SW 1271 (cell line): ENCODE measurements around the gene CFAP45.

Experiments used
- DNase-seq, 2 experiments: peaks; one replicate each; lab custom pipeline; 2025; lab: John Stamatoyannopoulos, UW

The CFAP45 gene

DNA sequence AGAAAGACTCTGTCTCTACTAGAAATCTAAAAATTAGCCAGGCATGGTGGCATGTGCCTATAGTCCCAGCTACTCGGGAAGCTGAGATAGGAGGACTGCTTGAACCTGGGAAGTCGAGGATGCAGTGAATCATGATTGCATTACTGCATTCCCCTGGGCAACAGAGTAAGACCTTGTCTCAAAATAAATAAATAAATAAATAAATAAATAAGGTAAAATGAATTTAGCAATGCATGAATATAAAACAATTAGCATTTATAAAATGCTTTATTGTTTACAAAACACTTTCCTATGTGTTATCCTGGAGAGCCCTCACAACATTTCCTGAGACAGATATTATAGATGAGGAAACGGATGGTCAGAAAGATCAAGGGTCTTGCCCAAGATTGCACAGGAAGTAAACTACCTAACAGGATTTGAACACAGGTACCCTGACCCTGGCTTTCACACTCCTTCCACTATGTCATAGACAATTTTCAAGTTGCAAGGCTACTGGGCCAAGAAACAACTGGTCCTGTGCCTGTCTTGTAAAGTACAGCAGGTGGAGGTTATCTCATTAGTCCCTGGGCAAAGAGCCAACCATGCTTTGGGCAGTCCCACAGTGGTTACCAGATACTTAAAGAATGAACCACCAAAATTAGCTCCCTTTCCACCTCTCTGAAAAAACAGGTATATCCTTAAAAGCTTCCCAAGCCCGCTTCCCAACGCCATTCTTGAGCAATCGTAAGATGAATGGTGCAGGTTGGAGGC, 22.1 kb downstream of the CFAP45 start:
- DNase-seq: no peak

DNA sequence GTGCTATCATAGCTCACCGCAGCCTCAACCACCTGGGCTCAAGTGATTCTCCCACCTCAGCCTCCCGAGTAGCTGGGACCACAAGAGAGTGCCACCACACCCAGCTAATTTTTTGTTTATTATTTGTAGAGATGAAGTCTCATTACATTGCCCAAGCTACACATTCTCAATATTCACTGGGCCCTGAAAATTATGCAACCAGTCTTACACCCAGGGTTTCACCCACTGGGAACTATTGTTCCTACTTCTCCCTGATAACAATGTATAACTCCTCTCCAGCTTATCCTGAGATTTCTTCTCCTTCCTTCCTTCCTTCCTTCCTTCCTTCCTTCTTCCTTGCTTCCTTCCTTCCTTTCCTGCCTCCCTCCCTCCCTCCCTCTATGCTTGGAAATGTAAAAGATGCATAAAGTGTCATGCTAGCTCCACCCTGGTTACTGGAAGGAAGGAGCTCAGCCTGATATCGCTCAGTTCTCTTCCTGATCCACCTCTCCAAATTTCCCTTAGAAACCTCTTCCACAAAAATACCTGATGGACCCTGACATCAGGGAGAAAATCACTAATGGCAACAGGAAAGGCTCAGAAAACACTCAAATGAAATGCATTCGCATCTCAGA, 26.3 kb downstream of the CFAP45 start:
- no peak for DNase-seq

DNA sequence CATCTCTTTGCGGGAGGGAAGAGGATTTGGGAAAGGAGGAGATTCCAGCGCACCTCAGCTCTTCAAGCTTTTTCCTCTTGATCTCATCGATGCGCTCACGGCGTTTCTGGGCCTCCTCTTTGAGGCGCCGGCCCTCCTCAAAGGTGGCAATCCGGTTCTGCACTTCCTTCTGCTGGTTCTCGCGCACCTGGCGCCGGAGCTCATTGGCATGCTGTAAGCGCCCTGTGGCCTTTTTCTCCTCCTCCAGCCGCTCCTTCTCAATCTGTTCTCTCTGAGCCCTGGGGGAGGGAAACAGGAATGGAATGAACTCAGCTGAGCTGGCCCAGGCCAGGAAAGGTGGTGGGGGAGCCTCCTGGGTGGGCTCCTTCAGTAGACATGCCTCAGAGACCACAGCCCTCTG, 27.1 kb downstream of the CFAP45 start:
- no peak for DNase-seq

DNA sequence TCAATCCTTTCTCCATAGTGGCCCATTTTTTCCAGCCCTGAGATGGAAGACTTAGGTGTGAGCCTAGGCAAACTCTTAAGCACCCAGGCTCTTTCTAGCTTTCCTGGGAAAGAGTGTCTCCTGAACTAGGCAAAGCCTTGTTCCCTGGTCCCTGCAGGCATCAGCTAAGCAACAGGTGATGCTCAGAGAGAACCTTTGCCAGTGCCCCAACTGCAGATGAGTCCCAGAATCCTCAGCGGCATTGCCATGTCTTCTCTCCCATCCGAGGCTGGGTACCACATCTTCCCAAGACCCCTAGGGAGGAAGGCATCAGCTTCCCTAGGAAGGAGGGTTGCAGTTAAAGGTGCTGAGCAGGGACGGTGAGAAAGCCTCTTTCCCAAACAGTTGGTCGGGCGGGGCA, 29.3 kb downstream of the CFAP45 start:
- no peak for DNase-seq

DNA sequence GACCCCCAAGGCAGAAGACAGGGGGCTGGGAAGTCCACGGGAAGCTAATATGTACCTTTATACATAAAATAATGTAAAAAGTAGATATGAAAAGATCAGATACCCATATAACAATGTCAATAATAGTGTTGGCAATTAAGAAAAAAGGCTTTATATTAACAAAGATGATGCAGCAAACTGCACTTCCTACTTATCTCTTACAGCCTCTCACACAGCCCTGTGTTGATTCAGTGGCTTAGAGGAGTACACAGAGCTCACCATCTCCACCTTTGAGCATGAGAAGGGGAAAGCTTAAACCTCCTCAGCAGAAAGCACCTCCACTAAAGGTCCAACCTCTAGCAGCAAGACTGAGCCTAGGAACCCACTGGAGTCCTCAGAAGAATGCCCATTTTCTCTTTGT, 30.4 kb downstream of the CFAP45 start:
- no peak for DNase-seq

DNA sequence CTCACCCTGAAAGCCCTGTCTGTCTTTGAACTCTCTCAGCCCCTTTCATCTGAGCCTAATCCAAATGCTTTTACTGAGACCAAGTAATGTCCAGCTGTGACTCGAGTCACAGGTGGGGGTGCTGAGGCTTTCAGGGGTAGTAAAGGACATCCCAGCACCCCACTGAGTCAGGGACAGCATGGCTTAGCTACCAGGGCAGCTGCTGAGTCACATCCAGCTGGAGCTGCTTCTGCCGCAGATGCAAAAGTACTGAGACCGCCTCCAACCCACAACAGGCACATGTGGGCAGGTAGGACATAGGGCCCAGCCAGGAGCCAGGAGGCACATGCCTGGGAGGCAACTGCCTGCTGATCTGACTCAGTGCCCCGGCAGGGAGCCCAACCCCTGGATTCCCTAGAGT, 30.8 kb downstream of the CFAP45 start:
- no peak for DNase-seq

DNA sequence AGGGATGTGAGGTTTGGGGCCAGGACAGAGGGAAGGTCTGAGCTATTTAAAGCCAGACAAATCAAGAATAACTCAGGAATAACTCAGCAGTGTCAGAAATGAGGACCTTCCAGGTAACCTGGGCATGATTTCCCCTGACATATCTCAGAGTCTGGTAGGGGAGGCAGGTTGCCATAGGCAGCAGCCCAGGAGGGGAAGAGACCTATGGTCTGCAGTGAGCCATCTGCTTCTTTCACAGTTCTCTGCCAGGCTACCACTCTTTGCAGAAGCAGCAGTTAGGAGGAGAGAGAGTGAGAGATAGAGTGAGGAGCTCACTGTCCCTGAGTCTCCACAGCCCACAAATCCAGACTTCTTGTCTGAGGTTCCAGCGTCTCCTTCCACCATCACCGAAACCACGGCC, 31.2 kb downstream of the CFAP45 start:
- no peak for DNase-seq

DNA sequence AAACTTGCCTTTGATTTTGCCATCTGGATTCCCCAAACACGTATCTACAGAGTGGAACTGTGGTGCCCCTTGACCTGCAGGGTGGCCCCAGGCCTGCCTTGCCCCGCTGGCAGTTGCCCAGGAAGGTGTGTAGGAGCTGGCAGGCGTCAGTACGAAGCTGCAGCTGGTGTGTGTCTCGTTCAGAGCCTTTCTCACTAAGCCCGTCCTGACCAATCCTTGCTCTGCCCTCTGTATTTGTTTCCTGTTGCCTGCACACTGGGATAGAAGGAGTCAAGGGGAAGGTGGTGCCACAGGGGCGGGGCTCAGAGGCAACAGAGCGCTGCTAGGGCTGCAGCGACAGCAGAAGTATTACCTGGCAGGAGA, 32.3 kb downstream of the CFAP45 start:
- no peak for DNase-seq

DNA sequence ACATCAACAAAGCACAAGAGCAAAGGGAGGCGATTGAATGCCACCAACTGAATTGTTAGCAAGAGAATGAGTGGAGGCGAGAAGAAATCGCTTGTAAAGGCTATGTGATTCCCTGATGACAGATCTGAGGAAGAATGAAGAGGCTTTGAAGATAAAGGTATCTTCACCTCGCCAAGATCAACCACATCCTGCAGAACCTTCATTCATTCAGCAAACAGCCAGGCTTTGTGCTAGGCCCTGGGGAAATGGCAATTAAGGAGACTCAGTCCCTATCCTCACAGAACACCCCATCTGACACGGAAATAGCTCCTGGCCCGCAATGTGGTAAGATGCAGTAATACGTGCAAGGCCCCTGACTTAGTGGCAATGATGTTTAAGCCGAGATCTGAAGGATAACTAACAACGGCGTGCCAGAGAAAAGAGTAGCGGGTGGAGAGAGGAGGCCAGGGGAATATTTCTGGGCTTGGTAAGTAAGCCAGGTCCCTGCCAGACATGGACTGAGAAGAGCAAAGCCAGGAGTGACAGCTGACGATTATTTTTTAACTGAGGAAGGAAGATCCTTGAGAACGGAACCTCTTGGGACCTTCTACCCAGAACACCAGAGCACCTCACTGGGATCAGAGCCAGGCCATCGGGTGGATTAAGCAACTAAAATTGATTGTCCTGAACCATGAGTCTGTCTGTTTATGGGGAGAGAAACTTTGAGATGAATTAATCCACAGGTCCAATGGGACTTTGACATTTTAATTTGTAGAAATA, 32.9 kb downstream of the CFAP45 start:
- DNase-seq: no peak

DNA sequence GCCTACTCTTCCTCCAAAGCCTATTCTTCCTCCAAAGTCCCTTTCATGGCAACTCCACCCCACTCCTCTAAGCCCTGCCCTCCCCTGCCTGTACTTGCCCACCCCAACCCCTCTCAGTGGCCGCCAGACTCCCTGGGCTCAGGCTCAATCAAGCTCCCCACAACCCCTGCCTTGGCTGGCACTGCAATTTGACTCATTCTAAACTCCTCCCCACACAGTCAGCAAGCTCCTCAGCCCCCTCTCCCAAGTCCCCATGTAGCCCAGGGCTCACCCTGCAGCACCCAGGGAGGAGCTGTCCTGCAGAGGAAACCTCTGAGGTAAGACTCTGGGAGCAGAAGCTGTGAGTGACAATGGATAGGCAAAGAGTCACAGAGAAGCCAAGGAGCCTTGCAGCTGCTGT, 33.9 kb downstream of the CFAP45 start:
- no peak for DNase-seq

DNA sequence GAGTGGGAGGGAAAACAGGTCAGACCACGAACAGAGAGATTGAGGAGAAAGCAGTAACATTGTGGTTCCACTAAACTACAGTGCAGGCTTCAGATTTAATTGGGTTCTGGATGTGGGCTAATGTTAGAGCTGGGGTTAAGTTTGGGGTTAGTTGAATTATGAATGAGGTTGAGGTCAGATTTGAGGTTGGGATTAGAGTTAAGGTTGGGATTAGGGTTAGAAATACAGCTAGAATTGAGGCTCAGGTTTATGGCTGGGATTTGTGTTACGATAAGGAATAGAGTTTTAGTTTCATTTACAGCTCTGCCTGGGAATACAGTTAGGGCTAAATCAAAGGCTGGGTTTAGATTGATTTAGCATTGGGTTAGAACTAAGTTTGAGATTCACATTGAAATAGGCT, 35.7 kb downstream of the CFAP45 start:
- no peak for DNase-seq

DNA sequence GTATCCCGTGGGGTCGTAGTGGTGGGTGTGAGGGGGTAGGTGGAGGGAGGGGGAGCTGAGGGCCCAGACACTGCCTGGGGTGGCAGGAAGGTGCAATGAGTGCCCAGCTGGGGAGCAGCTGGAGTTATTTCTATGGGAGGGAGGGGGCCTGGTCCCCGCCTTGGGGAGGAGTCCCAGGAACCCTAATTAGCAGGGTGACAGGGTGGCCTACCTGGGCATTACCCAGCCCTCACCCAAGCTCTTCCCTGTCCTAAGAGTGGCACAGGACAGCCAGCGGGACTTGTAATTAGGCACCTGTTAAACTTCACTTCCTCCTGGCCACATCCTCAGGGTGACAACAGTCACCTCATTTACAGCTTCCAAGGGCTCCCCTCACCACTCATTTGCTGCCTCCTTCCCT, 37.4 kb downstream of the CFAP45 start, which contains the start of gene VSIG8:
Gene VSIG8, minus strand, starts transcription at position 101 of the 400 bp plus-strand sequence. CDS start 136 bp downstream, outside the sequence.
- no peak for DNase-seq

DNA sequence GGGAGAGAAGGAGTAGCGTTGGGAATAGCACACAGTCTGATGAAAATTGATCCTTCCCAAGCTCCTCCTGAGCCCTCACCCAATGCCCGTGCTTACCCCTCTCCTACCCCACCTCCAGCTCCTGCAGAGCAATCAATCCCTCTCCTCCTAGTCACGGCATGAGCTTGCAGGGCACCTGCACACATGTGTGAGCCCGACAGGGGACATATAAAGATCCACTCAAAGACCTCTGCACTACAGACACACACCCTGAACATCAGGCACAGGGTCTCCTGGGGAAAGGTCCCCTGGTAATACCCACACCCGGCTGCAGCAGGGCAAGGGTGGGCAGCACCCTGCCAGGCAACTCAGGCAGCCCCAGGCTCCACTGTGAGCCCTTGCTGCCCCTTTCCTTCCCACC, 37.9 kb downstream of the CFAP45 start:
- DNase-seq: no peak

DNA sequence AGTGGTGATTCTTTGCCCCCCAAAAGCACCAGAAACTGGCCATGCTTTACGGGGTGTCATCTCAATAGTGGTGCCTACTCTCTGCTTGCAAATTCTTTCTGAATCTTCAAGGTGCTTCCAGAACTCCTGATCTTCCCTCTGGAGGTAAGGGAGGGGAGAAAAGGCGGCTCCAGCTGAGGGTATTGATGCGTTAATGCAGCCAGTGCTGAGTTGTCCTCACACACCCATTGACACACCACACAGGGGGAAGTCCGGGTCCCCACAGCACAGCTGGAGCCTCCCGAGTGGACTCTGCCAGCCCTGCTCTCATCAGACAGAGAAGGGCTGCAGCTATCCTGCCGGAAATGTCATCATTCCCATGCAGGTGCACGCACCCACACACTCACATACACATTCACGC, 38.7 kb downstream of the CFAP45 start:
- DNase-seq: no peak

DNA sequence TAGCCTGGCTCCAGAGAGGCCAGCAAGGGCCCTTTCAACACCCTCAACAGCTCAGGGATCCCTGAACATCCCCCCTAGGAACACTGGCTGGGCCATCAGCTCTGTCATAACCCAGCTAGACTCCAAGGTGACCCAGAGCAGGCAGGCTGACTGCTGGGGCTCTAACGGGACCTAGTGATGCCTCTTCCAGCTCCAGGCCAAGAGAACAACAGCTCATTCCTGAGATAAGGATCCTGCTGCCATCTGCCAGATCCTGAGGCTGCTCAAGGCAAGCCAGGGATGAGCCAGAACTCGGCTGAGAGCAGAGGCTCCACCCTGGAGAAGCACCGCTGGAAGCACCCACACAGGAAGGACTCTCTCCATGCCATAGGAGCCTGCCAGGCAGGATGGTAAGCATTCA, 39.5 kb downstream of the CFAP45 start:
- DNase-seq: no peak

DNA sequence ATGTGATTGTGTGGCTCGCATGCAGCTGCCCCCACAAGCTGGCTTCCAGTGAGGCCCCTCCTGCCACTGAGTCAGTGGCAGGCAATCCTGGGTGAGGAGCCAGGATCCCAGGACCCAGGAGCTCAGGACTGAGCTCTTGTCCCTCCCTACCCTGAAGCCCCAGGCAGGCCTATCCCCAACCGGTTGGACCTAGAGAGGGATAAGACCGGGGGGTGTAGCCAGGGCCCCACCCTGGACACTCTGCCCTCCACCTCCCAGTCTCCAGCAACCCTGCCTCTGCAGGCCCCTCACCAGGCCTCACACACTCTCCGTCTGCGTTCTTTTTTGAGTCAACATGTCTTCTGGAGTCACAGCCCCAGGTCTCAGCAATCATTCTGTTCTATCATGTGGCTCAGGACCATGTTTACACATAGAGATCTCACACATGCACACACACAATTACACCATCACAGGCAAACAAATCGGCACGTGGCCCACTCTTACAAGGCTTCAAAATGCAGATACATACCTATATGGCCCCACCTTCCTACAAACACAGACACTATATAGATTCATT, 40.1 kb downstream of the CFAP45 start:
- no peak for DNase-seq

DNA sequence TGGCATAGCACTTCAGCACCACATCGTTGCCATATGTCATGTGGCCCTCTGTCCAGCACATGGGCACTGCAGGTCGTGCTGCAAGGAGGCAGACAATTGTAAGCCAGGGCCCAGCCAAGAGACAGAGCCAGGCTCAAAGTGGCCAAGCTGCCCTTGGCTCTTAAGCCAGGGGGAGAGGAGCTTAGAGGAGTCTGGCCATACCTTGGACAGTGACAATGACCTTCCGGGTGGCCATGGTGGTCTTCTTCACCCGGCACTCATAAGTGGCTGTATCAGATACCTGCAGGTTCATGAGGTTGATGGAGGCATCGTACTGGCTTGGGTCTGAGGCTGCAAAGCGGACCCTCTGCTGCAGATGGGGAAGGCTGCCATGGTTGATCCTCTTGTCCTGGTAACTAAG, 42.1 kb downstream of the CFAP45 start:
- DNase-seq: no peak

DNA sequence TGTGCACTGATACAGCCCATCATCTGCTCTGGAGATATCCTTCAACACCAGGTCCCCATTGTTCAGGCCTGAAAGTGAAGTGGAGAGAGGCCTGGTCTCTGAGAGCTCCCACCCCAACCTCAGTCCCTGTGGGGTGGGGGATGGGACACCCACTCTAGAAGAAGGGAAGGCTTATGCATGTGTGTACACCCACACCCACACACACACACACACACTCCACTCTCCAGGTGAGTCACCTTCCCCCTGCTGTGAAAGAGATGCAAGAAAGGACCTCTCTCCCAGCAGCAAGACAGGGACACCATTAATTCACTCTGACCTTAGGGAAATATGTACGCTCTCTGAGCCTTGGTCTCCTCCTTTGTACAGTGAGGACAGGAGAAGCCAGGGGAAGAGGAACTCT, 43.4 kb downstream of the CFAP45 start:
- DNase-seq: no peak

DNA sequence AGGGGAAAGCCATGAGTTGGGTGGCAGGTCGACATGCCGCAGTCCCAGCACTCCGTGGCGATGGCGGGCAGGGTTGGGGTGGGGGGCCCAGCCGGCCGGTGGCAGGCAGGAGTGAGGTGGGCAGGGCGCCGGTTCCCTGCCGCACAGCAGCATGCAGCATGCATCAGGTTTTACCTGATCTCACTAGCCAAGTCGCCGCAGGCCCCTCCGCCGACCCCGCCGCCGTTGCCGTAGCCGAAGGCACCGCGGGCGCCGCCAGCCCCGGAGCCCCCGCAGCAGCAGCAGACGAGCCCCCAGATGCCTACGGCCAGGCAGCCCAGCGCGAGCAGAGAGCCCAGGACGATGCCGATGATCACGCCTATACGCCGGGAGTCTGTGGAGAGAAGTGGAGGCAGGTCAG, 44.3 kb downstream of the CFAP45 start:
- no peak for DNase-seq

DNA sequence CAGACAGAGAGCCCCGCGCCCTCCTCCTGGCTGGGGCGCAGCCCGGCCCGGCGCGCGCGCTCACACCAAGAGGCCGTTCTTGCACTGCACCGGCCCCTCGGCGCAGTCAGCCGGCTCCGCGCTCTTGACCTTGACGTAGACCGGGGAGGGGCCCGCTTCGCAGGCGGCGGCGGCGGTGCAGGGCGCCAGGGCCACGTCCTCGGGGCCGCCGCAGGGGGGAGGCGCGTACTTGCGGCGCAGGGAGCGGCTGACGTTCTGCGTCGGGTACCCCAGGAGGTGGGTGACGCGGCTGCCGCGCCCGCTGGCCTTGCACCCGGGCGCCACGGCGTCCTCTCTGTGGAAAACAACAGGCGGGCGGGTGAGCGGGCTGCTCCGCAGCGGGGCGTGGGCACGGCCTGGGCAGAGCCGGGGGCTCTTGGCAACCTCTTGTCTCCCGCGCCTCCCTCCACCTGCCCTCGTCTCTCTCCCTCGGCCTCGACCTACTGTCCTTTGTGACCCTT, 45.2 kb downstream of the CFAP45 start:
- DNase-seq: peak; percentile 33 to 65

DNA sequence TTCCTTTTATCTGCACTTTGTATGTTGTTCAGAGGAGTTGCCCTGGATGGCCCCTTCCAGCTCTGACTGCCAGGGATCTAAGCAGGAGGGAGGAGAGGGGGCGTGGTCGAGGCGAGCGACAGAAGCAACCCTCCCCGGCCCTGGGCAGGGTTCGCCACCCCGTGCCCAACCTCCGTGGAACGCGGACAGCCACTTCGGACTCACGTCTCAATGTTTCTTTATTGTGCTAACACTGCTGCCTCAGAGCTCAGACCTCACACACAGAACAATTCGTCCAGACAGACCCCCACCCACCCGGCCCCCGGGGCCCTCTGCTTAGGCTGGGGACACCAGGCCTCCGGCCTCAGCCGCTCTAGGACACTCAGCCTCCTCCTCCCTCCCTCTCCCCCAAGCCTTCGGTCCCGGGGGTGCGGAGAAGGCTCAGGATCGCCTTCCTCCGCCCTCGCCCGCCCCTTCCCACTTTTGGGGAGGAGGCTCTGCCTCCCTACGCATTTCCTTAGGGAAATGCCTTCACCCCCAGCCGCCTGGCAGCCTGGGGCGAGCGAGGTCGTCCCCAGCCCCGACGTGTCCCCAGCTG, 45.8 kb downstream of the CFAP45 start:
- DNase-seq: peak in 1 of 2 experiments; percentile 53

DNA sequence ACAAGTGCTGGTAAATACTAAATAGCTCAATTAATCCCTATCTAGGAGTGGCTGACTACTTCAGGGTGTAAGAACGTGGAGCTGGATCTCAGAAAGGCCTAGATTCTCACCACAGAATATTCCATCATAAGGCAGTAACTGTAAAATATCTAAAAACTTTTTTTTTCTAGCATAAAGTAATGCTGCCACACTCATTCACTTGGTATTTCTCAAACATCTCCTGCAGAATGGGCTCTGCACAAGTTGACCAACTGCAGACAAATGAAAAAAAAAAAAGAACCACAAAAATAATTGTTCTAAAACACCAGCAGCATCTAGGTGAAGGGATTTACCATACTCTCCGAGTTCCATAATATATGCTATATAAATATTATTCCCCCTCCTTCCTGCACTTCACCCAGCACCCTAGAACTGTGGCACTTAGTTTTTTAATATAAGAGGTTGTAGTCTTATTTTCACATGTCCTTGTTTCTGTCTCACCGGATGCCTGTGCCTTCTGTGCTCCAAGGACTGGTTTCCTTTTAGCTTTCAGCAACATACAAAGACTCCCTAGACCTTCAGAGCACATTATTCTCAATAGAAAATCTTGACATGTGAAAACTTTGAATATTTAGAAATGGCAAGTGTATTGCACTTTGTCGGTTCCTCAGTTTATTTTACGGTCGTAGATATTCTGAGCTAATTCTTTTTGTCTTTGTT, 46.4 kb downstream of the CFAP45 start:
- no peak for DNase-seq
